Hepatocyte (in vitro differentiated cells): ENCODE measurements around the gene EIF6. TPM values are rescaled to one million over a fixed set of nuclear protein-coding genes. Genes with fewer than 3 reads are reported as not detected.

ENCODE experiments used
- DNase-seq: peaks from one replicate; pipeline ENCODE4 v3.0.0-alpha.2; 2016; ENCODE audit warnings: low spot score
- H2AFZ ChIP-seq: fragments of 200-600 bp; sonication (generic); 2 replicates; pipeline ENCODE4 v1.6.0; 2016; ENCODE audit warnings: antibody characterized with exemption, mild to moderate bottlenecking
- H3K27ac ChIP-seq: fragments of 200-600 bp; sonication (generic); 2 replicates; pipeline ENCODE4 v1.5.1; 2016; ENCODE audit warnings: mild to moderate bottlenecking
- H3K27me3 ChIP-seq: fragments of 200-600 bp; sonication (generic); 2 replicates; pipeline ENCODE4 v1.6.1; 2016
- H3K36me3 ChIP-seq: fragments of 200-600 bp; sonication (generic); replicated peaks from 2 replicates; pipeline ENCODE4 v1.5.1; 2016; ENCODE audit warnings: low read depth; ENCODE audit not compliant: insufficient read depth
- H3K4me1 ChIP-seq: fragments of 200-600 bp; sonication (generic); 2 replicates; pipeline ENCODE4 v1.5.1; 2016; ENCODE audit warnings: mild to moderate bottlenecking, moderate library complexity; ENCODE audit not compliant: insufficient read depth
- H3K4me2 ChIP-seq: fragments of 200-600 bp; sonication (generic); 2 replicates; pipeline ENCODE4 v1.6.0; 2016
- H3K4me3 ChIP-seq: fragments of 200-600 bp; sonication (generic); 2 replicates; pipeline ENCODE4 v1.5.1; 2016; ENCODE audit warnings: mild to moderate bottlenecking
- H3K79me2 ChIP-seq: fragments of 200-600 bp; sonication (generic); 2 replicates; pipeline ENCODE4 v1.6.0; 2017; ENCODE audit warnings: mild to moderate bottlenecking
- H3K9me2 ChIP-seq: fragments of 200-600 bp; sonication (generic); replicated peaks from 2 replicates; pipeline ENCODE4 v1.6.0; 2017; ENCODE audit warnings: mild to moderate bottlenecking; ENCODE audit not compliant: insufficient read depth
- H3K9me3 ChIP-seq: fragments of 200-600 bp; sonication (generic); 2 replicates; pipeline ENCODE4 v1.5.1; 2016; ENCODE audit warnings: low read depth, mild to moderate bottlenecking
- H4K20me1 ChIP-seq: fragments of 200-600 bp; sonication (generic); 2 replicates; pipeline ENCODE4 v1.6.0; 2016; ENCODE audit warnings: mild to moderate bottlenecking; ENCODE audit not compliant: insufficient read depth, poor library complexity, severe bottlenecking
- CTCF ChIP-seq: fragments of 200-600 bp; sonication (generic); IDR thresholded peaks from 2 replicates; pipeline ENCODE4 v1.5.1; 2016; ENCODE audit warnings: antibody characterized with exemption, mild to moderate bottlenecking; ENCODE audit not compliant: poor library complexity
- EZH2 ChIP-seq: fragments of 200-600 bp; sonication (generic); IDR thresholded peaks from 2 replicates; pipeline ENCODE4 v1.6.1; 2016; ENCODE audit warnings: antibody characterized with exemption, mild to moderate bottlenecking, borderline replicate concordance
- EZH2phosphoT487 ChIP-seq: fragments of 200-600 bp; sonication (generic); IDR thresholded peaks from one replicate; pipeline ENCODE4 v1.6.1; 2018; ENCODE audit warnings: antibody characterized with exemption, mild to moderate bottlenecking, low read depth, moderate library complexity; ENCODE audit not compliant: unreplicated experiment, severe bottlenecking
- WGBS: methylation state at CpG from one replicate; pipeline ENCODE4 v1.1.6; 2016; ENCODE audit warnings: low lambda C conversion rate; ENCODE audit errors: missing lambda C conversion rate; 5-methylcytosine and 5-hydroxymethylcytosine counted together
- polyA plus RNA-seq: library from polyadenylated mRNA; unstranded; fragments of >200 nt; fragmentation: Nextera tagmentation; extraction: Ambion mirVana; gene quantifications from 2 replicates; pipeline ENCODE4 v1.2.1, GENCODE V29; 2016
- total RNA-seq: library from RNA; depleted of rRNA; stranded (reverse); fragments of >200 nt; gene quantifications from 2 replicates; pipeline ENCODE4 v1.2.3, GENCODE V29; 2014

EIF6 gene
- total and polyA plus RNA-seq, 2 experiments from 2014 or later: 112 to 230 TPM

- H3K4me1 ChIP-seq: peaks cover 22% of the 10 kb centered on the region
- no peaks in the 10 kb centered on the region for H3K27me3 ChIP-seq
- no peaks in the 10 kb centered on the region for H3K36me3 ChIP-seq
- peak overlapping the region; percentile 92 for H3K4me2 ChIP-seq
- peak overlapping the region; percentile 86 for H2AFZ ChIP-seq
- H4K20me1 ChIP-seq: peaks cover 8% of the 10 kb centered on the region
- H3K79me2 ChIP-seq: peaks cover 39% of the 10 kb centered on the region
- H3K9me3 ChIP-seq: no peaks in the 10 kb centered on the region
- H3K4me3 ChIP-seq: peak overlapping the region; percentile 91
- 42% methylated on average over 19 of the region's 19 CpGs for whole genome bisulfite sequencing
- H3K27ac ChIP-seq: peak overlapping the region; percentile 97
- no peak for DNase-seq
- no peaks in the 10 kb centered on the region for H3K9me2 ChIP-seq
- TF ChIP-seq EZH2phosphoT487 (no peak), CTCF (no peak), EZH2 (no peak)
Measured at GRCh38 chr20:35284992-35285805, 627 bp upstream of the EIF6 start.

GRCh38 chr20:35283441-35284266 lies 918 bp downstream of the EIF6 start:
- 25% methylated on average over 24 of the region's 24 CpGs for WGBS
- H3K4me3 ChIP-seq: peak overlapping the region; percentile 91
- peaks cover 22% of the 10 kb centered on the region for H3K4me1 ChIP-seq
- H3K9me2 ChIP-seq: no peaks in the 10 kb centered on the region
- H3K79me2 ChIP-seq: peaks cover 40% of the 10 kb centered on the region
- no peak overlapping the region for H2AFZ ChIP-seq
- peak overlapping the region; percentile 97 for H3K27ac ChIP-seq
- peaks cover 8% of the 10 kb centered on the region for H4K20me1 ChIP-seq
- TF ChIP-seq EZH2 (no peak), CTCF (no peak), EZH2phosphoT487 (no peak)
- no peaks in the 10 kb centered on the region for H3K27me3 ChIP-seq
- H3K36me3 ChIP-seq: no peaks in the 10 kb centered on the region
- H3K4me2 ChIP-seq: peak overlapping the region; percentile 92
- no peak for DNase-seq
- no peaks in the 10 kb centered on the region for H3K9me3 ChIP-seq

GRCh38 chr20:35281506-35282101 lies 3.0 kb downstream of the EIF6 start:
- no peaks in the 10 kb centered on the region for H3K9me3 ChIP-seq
- TF ChIP-seq EZH2phosphoT487: no peak
- no peak for TF ChIP-seq EZH2
- no peak for TF ChIP-seq CTCF
- H3K27ac ChIP-seq: no peak overlapping the region
- H3K27me3 ChIP-seq: no peaks in the 10 kb centered on the region
- peaks cover 26% of the 10 kb centered on the region for H3K4me1 ChIP-seq
- H3K9me2 ChIP-seq: no peaks in the 10 kb centered on the region
- no peak for DNase-seq
- no peak overlapping the region for H2AFZ ChIP-seq
- H3K4me2 ChIP-seq: peak overlapping the region; percentile 92
- peaks cover 8% of the 10 kb centered on the region for H4K20me1 ChIP-seq
- H3K79me2 ChIP-seq: peaks cover 47% of the 10 kb centered on the region
- no peaks in the 10 kb centered on the region for H3K36me3 ChIP-seq
- H3K4me3 ChIP-seq: no peak overlapping the region
- WGBS: 99% methylated on average over 10 of the region's 10 CpGs
